ACC112 (cell line): Measurements from ENCODE around the gene TGFBRAP1.

Experiments
- H2AFZ ChIP-seq: fragments of 200-600 bp; sonication (generic); one replicate; pipeline ENCODE4 v1.6.0; 2017; ENCODE audit warnings: antibody characterized with exemption, low read length; ENCODE audit not compliant: unreplicated experiment
- H3K27ac ChIP-seq: fragments of 200-600 bp; sonication (generic); 2 replicates; pipeline ENCODE4 v1.5.1; 2014; ENCODE audit warnings: low read depth, mild to moderate bottlenecking, antibody characterized with exemption, low read length, moderate library complexity
- H3K27me3 ChIP-seq: fragments of 200-600 bp; sonication (generic); 2 replicates; pipeline ENCODE4 v1.6.1; 2014; ENCODE audit warnings: mild to moderate bottlenecking, antibody characterized with exemption, low read length, moderate library complexity, mixed read lengths; ENCODE audit not compliant: insufficient read depth
- H3K36me3 ChIP-seq: fragments of 200-600 bp; sonication (generic); 2 replicates; pipeline ENCODE4 v1.6.1; 2016; ENCODE audit warnings: mild to moderate bottlenecking, antibody characterized with exemption, low read length, moderate library complexity, mixed read lengths; ENCODE audit not compliant: insufficient read depth
- H3K4me1 ChIP-seq: fragments of 200-600 bp; sonication (generic); one replicate; pipeline ENCODE4 v1.6.1; 2016; ENCODE audit warnings: low read length, mixed read lengths; ENCODE audit not compliant: insufficient read depth, unreplicated experiment, control insufficient read depth
- H3K4me3 ChIP-seq: fragments of 200-600 bp; sonication (generic); 2 replicates; pipeline ENCODE4 v1.5.1; 2014; ENCODE audit warnings: mild to moderate bottlenecking, low read depth, low read length
- H3K79me2 ChIP-seq: fragments of 200-600 bp; sonication (generic); one replicate; pipeline ENCODE4 v1.6.0; 2016; ENCODE audit warnings: low read length; ENCODE audit not compliant: control insufficient read depth, unreplicated experiment, insufficient read depth

Gene TGFBRAP1

GRCh38 chr2:105371810-105372209 lies 42.3 kb upstream of the TGFBRAP1 start:
- H2AFZ ChIP-seq = no peak overlapping the region
- H3K4me3 ChIP-seq = no peak overlapping the region
- H3K36me3 ChIP-seq = peaks cover 77% of the 10 kb centered on the region
- H3K27ac ChIP-seq = peak overlapping the region; percentile 73
- peaks cover 61% of the 10 kb centered on the region for H3K4me1 ChIP-seq
- H3K79me2 ChIP-seq = peaks cover 71% of the 10 kb centered on the region
- H3K27me3 ChIP-seq = no peaks in the 10 kb centered on the region

DNA sequence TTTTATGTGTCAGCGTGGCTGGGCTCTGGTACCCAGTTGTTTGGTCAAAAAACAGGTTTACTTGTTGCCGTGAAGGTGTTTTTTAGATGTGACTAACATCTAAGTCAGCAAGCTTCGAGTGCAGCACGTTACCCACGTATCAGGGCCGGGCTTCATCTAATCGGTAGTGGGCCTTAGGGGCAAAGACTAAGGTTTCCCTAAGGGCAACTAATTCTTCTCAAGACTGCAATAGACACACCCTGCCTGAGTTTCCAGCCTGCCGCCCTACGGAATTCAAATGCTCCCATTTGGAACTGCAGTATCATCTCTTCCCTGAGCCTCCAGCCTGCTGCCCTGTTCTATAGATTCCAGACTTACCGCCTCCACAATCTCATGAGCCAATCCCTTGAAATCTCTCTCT lies 41.6 kb upstream of the TGFBRAP1 start:
- Histone ChIP-seq H3K4me3 (no peak overlapping the region), H3K4me1 (peaks cover 55% of the 10 kb centered on the region), H2AFZ (no peak overlapping the region), H3K27me3 (no peaks in the 10 kb centered on the region), H3K27ac (peak overlapping the region; percentile 73), H3K79me2 (peaks cover 64% of the 10 kb centered on the region), H3K36me3 (peaks cover 78% of the 10 kb centered on the region)

DNA sequence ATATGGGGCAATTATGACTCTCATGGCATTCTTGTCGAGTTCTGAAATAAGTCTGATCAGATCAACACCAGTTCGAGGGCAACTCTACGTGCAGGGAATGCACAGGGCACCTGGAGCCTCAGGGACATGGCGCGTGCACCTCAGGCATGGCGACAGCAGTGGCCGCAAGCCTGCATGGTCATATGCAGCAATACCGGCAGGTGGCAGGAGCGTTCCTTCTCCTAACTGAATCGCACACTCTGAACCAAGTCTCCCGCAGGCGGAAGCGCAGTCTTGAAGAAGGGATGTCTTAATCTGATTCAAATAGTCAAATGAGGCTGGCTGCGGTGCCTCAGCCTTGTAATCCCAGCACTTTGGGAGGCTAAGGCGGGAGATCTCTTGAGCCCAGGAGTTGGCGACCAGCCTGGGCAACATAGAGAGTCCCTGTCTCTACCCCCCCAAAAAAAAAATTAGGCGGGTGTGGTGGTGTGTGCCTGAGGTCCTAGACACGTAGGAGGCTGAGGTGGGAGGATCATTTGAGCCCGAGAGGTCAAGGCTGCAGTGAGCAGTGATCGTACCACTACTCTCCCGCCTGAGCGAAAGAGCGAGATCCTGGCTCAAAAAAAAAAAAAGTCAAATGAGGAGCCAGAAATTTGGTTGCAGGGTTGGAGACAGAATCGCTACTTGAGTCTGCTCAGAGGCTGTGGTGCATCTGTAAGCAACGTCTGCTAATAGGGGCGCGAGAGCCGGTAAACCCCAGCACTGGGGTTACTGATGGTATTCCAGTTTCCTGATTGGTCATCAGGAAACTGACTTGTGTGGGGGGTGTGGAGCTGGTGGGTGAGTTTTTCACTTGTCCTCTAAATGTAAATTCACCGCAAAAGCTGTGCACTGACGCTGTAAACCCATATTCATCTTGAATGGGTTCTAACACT lies 40.5 kb upstream of the TGFBRAP1 start:
- Histone ChIP-seq H2AFZ (no peak overlapping the region), H3K79me2 (peaks cover 53% of the 10 kb centered on the region), H3K27me3 (no peaks in the 10 kb centered on the region), H3K36me3 (peaks cover 73% of the 10 kb centered on the region), H3K4me1 (peaks cover 44% of the 10 kb centered on the region), H3K4me3 (no peak overlapping the region), H3K27ac (peak overlapping the region; percentile 73)

GRCh38 chr2:105368759-105369408 lies 39.3 kb upstream of the TGFBRAP1 start:
- Histone ChIP-seq H3K27ac (no peak overlapping the region; the same call in 1 of the 2 replicates), H3K36me3 (peaks cover 76% of the 10 kb centered on the region), H3K27me3 (no peaks in the 10 kb centered on the region), H2AFZ (no peak overlapping the region), H3K4me1 (peaks cover 32% of the 10 kb centered on the region), H3K79me2 (peaks cover 46% of the 10 kb centered on the region), H3K4me3 (no peak overlapping the region)

DNA sequence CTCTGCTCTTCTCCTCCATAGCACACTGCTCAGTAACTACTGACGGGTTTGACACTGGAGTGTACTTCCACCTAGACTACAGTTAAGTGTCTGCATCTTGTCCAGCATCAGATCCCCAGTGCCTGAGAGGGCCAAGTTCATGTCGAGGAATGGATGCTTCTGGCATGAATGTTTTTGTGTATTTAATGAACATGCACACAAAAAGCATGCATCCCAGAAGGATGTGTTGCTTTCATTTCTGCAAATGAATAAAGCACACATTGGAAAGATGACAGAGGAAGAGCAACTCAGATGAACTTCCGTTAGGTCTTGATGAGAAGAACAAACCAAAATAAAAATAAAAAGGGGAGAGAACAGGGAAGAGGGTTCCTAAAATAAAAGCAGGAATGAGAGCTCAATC lies 35.7 kb upstream of the TGFBRAP1 start:
- Histone ChIP-seq H3K79me2 (peaks cover 23% of the 10 kb centered on the region), H3K27me3 (no peaks in the 10 kb centered on the region), H2AFZ (no peak overlapping the region), H3K27ac (no peak overlapping the region), H3K4me1 (peaks cover 3% of the 10 kb centered on the region), H3K4me3 (no peak overlapping the region), H3K36me3 (peaks cover 76% of the 10 kb centered on the region)

- Histone ChIP-seq H2AFZ (no peak overlapping the region), H3K4me1 (no peaks in the 10 kb centered on the region), H3K36me3 (peaks cover 77% of the 10 kb centered on the region), H3K79me2 (peaks cover 18% of the 10 kb centered on the region), H3K27ac (no peak overlapping the region), H3K27me3 (no peaks in the 10 kb centered on the region), H3K4me3 (no peak overlapping the region)
These were observed 35.1 kb upstream of the TGFBRAP1 start for GRCh38 chr2:105364436-105365139.

- Histone ChIP-seq H3K27ac (no peak overlapping the region), H3K79me2 (peaks cover 4% of the 10 kb centered on the region), H3K4me1 (no peaks in the 10 kb centered on the region), H3K27me3 (no peaks in the 10 kb centered on the region), H2AFZ (no peak overlapping the region), H3K4me3 (no peak overlapping the region), H3K36me3 (peaks cover 78% of the 10 kb centered on the region)
These were observed 33.5 kb upstream of the TGFBRAP1 start for GRCh38 chr2:105362862-105363591.

DNA sequence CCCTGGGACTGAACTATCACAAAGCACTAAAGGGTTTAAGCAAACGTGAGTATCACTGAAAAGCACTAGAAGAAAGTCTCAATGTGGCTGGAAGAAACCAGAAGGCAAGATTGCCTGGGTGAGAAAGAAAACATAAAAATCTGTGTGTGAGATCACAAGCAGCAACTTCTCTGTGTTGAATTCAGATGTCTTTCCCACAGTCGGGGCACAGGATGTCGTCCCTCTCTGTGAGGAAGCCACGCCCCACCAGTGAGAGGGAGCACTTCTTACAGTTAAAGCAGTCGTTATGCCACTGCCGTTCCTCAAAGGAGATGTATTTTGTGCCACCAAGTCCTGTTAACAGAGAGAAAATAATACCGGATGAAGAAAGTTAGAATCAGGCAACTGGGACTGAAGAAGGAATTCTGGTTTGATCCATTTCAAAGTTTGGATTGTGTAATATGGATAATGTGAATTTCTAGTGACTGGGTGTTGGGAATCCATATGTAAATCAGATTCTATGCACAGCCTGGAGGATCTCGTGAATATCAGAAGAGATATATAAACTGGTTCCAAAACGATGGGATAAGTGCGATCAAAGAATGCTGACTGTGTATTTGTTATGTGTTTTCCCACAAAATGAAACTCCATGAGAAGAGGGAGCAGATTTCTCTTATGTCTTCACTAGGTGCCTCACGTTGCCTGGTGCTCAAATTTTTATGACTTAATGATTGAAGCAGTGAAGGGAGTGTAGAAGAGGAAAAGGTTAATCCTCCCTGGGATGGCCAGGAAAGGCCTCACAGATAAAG lies 31.8 kb upstream of the TGFBRAP1 start:
- Histone ChIP-seq H3K27ac (no peak overlapping the region; the same call in 1 of the 2 replicates), H3K36me3 (peaks cover 65% of the 10 kb centered on the region), H3K27me3 (no peaks in the 10 kb centered on the region), H2AFZ (no peak overlapping the region), H3K4me1 (no peaks in the 10 kb centered on the region), H3K4me3 (no peak overlapping the region), H3K79me2 (peaks cover 4% of the 10 kb centered on the region)

- Histone ChIP-seq H3K36me3 (peaks cover 48% of the 10 kb centered on the region), H3K4me1 (no peaks in the 10 kb centered on the region), H3K27me3 (no peaks in the 10 kb centered on the region), H3K27ac (0 out of 2 replicates have a peak overlapping the region, but pooled peaks have one; percentile 8), H3K4me3 (no peak overlapping the region), H2AFZ (no peak overlapping the region), H3K79me2 (no peaks in the 10 kb centered on the region)
These were observed 29.1 kb upstream of the TGFBRAP1 start for GRCh38 chr2:105358593-105358992.
